Measurements from ENCODE around the gene EDRF1. TPM values are rescaled to one million over a fixed set of nuclear protein-coding genes. Genes with fewer than 3 reads are reported as not detected.

EDRF1 gene
- total and polyA plus RNA-seq, 2 of the 4 experiments (the other 2 are of a cell fraction): 17.0 to 24.9 TPM

GRCh38 chr10:125679436-125679835, 40.1 kb upstream of the EDRF1 start:
- H4K20me1 ChIP-seq (ENCODE audit: insufficient read depth, low read length): no peaks in the 10 kb centered on the region
- H3K9me3 ChIP-seq (ENCODE audit: control insufficient read depth, insufficient read depth, low read length): no peaks in the 10 kb centered on the region
- H4K5ac ChIP-seq (ENCODE audit: low read depth, low read length): no peak overlapping the region
- in situ Hi-C loops (cut with MboI; ENCODE audit: low sequenced_read_pairs) (no loop called here), dilution Hi-C loops (cut with HindIII; ENCODE audit: low sequenced_read_pairs, unreplicated experiment) (no loop called here), intact Hi-C loops (cut with micrococcal nuclease) (no loop called here)
- peaks cover 3% of the 10 kb centered on the region; the same call in 1 of the 2 replicates for H3K27me3 ChIP-seq (ENCODE audit: control insufficient read depth, insufficient read depth, low read length)
- no peak overlapping the region for H3K27ac ChIP-seq (ENCODE audit: insufficient read depth, low read length)
- ChIA-PET POLR2A (ENCODE audit: unreplicated experiment) (no interaction called here), CTCF (interaction anchor here (0.7 kb wide), 1 partner anchor 8 kb away, joined by 3 read pairs; no protein-coding TSS in a partner anchor)
- no TSS peak for BruUV-seq (replicated peaks)
- H2BK15ac ChIP-seq (ENCODE audit: low read depth, low read length): no peak overlapping the region
- H3K9me1 ChIP-seq (ENCODE audit: insufficient read depth, low read length): no peaks in the 10 kb centered on the region
- no peak overlapping the region for H4K91ac ChIP-seq (ENCODE audit: insufficient read depth, low read depth, low read length)
- peak overlapping the region; percentile 17; the same call in 1 of the 2 replicates for H3K4me2 ChIP-seq (ENCODE audit: low read depth, low read length)
- H4K8ac ChIP-seq (ENCODE audit: low read depth in 2 of 2, low read length in 2 of 2): no peak overlapping the region
- H3K18ac ChIP-seq (ENCODE audit: low read depth, low read length): no peak overlapping the region
- H2BK20ac ChIP-seq (ENCODE audit: low read depth, low read length): no peak overlapping the region
- TF ChIP-seq MXI1 (IDR thresholded peaks at IDR 0.05; ENCODE audit: borderline replicate concordance, low read depth, low read length) (no peak), CHD1 (IDR thresholded peaks at IDR 0.05; ENCODE audit: low read depth, low read length) (no peak), NFE2L2 (IDR thresholded peaks at IDR 0.05; ENCODE audit: low read depth, low read length) (no peak), ELK1 (IDR thresholded peaks at IDR 0.05; ENCODE audit: borderline replicate concordance, low read depth, low read length) (no peak), RCOR1 (IDR thresholded peaks at IDR 0.05; ENCODE audit: insufficient replicate concordance, low read length) (no peak), USF2 (IDR thresholded peaks at IDR 0.05; ENCODE audit: low read depth, low read length) (no peak), BHLHE40 (IDR thresholded peaks at IDR 0.05; ENCODE audit: low read depth, low read length) (no peak), CEBPB (IDR thresholded peaks at IDR 0.05; ENCODE audit: low read depth, low read length) (no peak), RAD21 (IDR thresholded peaks at IDR 0.05; ENCODE audit: low read length) (no peak), POLR2A (IDR thresholded peaks at IDR 0.05; ENCODE audit: low read depth, low read length) (no peak), RFX5 (IDR thresholded peaks at IDR 0.05; ENCODE audit: low read depth, low read length) (no peak)
- DNase-seq (no peak), ATAC-seq (ENCODE audit: low read depth) (no peak)
- no peak overlapping the region for H3K56ac ChIP-seq (ENCODE audit: extremely low read depth, insufficient read depth, low read length)
- H3K23ac ChIP-seq (ENCODE audit: low read depth, low read length): no peak overlapping the region
- H3K14ac ChIP-seq (replicated peaks; ENCODE audit: low read depth, low read length): no peak overlapping the region
- H2AK5ac ChIP-seq (ENCODE audit: low read depth, low read length): no peak overlapping the region
- peak overlapping the region; percentile 39 for H2AFZ ChIP-seq (replicated peaks; ENCODE audit: low read length, poor library complexity)
- H3K4me3 ChIP-seq (ENCODE audit: insufficient read depth, low read depth, low read length): no peak overlapping the region
- H2BK120ac ChIP-seq (ENCODE audit: low read depth, low read length): no peak overlapping the region
- H3K9ac ChIP-seq (ENCODE audit: low read depth, low read length): no peak overlapping the region
- H3K36me3 ChIP-seq (ENCODE audit: control insufficient read depth, insufficient read depth, low read length): no peaks in the 10 kb centered on the region
- H3K4me1 ChIP-seq (ENCODE audit: control insufficient read depth, insufficient read depth, low read length): no peaks in the 10 kb centered on the region
- no peak overlapping the region for H2AK9ac ChIP-seq (replicated peaks; ENCODE audit: low read depth, low read length, poor library complexity)
- no peaks in the 10 kb centered on the region for H3K79me1 ChIP-seq (ENCODE audit: low read depth in 1 of 2, low read length in 2 of 2)
- H2BK5ac ChIP-seq (ENCODE audit: low read depth, low read length, poor library complexity, severe bottlenecking): no peak overlapping the region
- no peak overlapping the region for H3K4ac ChIP-seq (ENCODE audit: low read depth, low read length)
- WGBS, 2 experiments (ENCODE audit: extremely low coverage in 2 of 2, insufficient read length in 1 of 2): no CpG with 5 or more reads among the region's 11 CpGs

Data from IMR-90 (cell line).